ENCODE results near the gene NFE2L2.
"Not testable (repeated sequence)": the region's sequence is repeated elsewhere in the genome, so short reads cannot be mapped to it uniquely, and the experiment has no call there.

Gene NFE2L2

DNA sequence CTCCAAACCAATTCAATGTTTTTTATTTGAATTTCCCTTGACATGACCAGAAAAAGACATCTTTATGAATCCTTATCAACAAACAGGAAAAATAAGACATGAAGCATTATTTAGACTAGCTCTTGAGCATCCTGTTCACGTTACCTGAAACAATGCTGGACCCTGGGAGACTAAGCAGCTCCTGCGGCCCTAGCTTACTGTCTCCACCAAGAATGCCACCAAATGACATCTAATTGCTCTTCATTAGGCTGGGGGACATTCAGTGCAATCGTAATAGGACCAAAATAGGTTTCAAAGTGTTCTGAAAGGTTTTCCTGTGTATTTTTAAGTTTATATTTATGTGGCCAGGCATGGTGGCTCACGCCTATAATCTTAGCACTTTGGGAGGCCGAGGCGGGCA is 25.5 kb downstream of the NFE2L2 start:
- no peak for DNase-seq (ENCODE audit: low read depth in 1 of 2, low spot score in 1 of 2)

DNA sequence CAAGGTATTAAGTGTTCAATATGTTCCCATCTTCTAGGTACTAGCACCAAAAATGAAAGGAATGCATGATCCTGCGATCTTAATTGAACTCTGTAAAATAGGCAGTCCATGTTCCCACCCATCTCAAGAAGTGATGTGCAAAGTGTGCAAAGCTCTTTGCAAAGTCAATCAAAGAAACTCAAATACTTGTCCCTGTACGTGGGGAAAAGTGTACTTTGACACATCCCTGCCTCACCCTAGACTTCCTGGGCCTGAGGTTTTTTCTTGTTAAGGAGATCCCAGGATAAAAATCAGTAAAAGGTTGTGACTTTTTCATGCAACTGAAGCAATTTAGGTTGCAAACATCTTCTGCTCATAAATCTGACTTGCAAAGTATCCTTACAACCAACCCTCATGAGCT is 26.6 kb downstream of the NFE2L2 start:
- no peak for DNase-seq (ENCODE audit: low read depth in 1 of 2, low spot score in 1 of 2)

DNA sequence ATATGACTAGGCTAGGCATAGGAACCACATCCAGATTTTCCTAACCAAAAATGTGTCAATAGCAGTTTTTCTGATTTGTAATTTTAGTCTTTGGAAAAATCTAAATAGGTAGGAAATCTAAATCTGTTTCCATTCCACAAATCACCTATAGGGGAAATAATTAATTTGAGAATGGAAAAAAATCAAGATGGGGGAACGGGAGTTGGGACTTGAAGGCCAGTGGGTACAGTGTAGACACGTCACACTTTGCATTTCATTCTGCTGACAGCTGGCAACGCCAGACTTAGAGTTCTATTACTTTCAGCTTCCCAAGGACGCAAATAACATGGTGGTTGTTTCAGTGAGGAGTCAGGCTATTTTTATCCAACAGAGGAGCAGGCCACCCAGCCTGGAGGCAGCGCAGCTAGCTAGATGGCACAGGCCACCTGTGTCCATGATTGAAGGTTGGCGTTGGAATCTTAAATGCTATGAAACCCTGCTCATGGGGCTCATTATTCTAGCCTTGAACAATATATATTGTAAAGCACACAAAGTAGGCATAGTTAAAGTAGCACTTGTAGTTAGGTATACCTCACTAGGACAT is 28.6 kb downstream of the NFE2L2 start:
- DNase-seq (ENCODE audit: low read depth in 1 of 2, low spot score in 1 of 2), result no peak

DNA sequence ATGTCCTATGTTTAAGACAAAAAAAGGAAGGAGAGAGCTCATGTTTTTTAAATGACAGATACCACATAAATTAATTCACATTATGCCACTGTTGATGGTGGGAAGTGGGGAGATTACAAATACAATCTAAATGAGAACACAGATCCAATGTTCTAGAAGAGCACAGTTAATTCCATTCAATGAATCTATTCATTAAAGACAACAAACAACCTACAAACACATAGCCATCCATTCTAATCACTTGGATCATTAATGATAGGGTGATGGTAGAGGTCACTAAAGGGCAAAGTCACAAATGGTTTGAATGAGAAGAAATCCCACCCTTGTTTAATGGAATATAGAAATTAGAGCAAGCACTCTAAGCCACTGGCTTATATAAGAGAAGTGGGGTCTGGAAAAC is 30.3 kb downstream of the NFE2L2 start:
- DNase-seq (ENCODE audit: low read depth in 1 of 2, low spot score in 1 of 2), result no peak

DNA sequence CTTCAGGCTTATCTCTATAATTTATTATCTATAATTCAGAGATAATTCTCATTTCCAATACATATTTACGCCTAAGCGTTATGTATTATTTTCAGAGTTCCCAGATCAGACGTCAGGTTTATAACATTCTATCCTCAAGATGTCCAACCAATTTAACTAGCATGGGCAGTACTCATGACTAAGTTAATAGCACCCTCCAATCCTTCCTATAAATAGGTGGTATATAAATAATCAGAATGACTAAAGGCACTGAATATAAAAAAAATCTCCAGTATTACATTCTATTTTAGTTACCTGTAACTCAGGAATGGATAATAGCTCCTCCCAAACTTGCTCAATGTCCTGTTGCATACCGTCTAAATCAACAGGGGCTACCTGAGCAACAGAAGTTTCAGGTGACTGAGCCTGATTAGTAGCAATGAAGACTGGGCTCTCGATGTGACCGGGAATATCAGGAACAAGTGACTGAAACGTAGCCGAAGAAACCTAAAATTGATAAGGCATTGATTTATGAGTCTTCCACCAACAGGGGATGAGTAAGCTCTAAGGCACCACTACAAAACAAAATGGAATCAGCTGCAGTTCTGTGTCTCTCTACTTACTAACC is 32.3 kb downstream of the NFE2L2 start:
- DNase-seq (ENCODE audit: low read depth in 1 of 2, low spot score in 1 of 2), result no peak

DNA sequence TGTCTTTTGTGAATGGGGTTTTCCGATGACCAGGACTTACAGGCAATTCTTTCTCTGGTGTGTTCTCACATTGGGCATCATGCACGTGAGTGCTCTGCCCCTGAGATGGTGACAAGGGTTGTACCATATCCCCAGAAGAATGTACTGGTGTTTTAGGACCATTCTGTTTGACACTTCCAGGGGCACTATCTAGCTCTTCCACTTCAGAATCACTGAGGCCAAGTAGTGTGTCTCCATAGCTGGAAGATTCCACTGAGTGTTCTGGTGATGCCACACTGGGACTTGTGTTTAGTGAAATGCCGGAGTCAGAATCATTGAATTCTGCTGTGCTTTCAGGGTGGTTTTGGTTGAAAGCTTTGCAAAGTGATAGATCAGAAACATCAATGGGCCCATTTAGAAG is 33.3 kb downstream of the NFE2L2 start:
- no peak for DNase-seq (ENCODE audit: low read depth in 1 of 2, low spot score in 1 of 2)

DNA sequence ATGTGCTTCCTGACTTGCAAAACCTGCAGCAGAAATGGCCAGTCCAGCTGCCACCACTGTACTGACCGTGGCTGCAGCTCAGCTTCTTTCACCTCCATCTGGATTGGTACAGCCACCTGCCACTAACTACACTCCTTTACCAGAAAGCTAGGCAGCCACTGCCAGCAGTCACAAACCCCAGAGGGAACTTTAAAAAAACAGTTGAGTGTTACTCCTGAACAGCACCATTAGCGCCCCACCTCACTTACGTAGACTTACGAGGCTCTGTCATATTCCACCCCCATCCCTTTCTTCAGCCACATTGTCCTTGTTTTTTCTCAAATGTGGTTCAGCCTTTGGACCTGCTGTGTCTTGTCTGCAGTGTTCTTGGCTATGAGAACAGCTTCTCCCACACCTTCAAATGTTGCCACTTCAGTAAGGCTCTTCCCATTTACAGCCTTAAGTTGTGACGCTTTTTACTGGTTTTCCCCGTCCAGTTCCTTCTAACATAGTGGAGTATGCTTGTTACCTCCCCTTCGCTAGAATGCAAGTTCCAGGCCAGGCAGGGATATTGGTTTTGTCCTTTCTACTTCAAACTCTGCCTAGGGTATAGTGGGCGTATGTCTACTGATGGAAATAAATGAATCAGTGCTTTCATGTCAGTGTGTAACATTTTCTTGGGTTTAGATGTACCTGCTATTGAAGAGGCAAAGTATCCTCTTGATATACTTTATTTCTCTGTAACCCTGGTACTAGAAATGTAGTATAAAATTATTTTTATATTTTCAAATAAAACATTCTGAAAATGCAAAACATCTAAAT is 34.9 kb downstream of the NFE2L2 start:
- no peak for DNase-seq (ENCODE audit: low read depth in 1 of 2, low spot score in 1 of 2)

DNA sequence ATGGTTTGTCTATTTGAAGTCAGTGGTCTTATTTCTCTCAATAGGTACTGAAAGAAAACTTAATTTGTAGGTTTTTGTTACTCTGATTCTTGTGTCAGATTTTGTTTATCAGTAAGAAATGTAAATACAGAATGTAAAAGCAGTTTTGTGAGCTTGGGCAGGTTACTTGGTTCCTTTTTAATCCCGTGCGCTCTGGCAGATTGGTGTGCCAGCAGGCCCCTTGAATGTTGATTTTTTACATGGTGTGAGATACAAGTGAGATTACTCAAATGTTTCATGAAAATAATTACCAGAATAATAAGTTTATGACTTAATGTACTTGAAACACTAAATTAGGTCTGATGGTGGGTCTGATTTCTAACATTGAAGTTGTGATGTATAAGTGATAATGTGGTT is 38.6 kb downstream of the NFE2L2 start:
- no peak for DNase-seq (ENCODE audit: low read depth in 1 of 2, low spot score in 1 of 2)

DNA sequence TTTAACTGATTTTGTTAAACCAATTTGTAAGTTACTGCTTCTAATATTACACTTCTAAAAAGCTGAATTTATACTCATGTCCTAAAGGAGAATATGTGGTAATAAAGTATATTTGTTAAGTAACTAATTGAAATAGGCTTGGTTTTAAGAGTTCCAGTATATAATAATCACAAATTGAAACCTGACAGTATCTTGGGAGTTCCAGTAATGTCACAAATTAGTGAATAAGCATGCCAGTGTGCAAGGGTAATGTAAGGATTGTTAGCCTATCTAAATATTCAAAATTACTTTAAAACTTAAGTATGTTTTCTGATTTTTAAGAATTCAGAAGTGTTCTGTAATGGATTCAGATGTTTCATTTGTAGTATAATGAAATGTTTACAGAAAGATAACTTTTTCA is 41.1 kb downstream of the NFE2L2 start:
- DNase-seq (ENCODE audit: low read depth in 1 of 2, low spot score in 1 of 2), result not testable (repeated sequence)

DNA sequence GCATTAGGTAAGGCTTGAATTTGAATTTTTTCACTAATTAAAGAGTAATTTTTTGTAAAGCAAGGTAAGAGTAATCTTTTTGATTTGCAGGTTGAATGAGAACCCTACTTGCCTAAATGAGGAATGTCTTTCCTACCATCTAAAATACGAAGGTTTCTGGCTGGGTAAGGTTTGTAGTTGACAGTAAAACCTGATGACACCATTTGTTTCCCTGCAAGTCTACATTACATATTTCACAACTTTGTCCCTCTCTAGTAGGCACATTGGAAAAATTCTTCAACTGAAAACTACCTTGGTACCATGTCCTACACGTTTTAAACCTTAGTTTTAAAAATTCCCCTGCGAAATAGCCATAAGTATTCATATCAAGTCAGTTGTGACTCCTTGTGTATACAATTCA is 42.6 kb downstream of the NFE2L2 start:
- DNase-seq (ENCODE audit: low read depth in 1 of 2, low spot score in 1 of 2), result no peak

DNA sequence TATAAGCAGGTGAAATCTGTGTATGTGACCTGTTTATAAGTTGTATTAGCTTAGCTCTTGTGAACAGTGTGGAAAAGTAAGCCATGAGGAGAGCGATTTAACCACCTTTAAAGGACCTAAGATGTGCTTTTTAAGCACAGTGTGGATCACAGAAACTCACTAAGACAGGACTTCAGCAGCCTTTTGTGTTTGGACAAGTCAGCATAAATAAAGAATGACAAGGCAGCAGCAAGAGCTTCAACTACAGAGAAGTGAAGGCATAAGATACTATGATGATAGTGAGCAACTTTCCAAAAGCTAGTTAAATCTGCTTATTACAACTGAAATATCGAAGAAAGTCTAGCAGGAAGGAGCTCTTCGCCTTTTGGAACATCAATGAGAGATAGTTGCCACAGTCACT is 43.0 kb downstream of the NFE2L2 start:
- no peak for DNase-seq (ENCODE audit: low read depth in 1 of 2, low spot score in 1 of 2)

DNA sequence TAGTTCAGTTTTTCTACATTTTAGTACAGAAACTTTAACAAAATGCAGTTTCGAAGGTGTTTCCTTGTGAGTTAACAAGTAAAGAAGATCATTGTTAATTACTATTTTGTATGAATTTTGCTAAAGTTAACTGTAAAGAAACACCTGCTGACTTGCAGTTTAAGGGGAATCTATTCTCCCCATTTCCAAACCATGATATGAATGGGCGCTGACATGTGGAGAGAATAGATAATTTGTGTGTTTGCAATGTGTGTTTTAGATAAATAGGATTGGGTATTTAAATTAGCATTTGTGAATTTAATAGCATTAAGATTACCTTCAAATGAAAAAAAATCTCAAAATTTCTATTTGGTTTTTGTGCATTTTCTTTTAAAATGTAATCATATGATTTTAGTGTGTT is 44.7 kb downstream of the NFE2L2 start:
- DNase-seq (ENCODE audit: low read depth in 1 of 2, low spot score in 1 of 2), result not testable (repeated sequence)

DNA sequence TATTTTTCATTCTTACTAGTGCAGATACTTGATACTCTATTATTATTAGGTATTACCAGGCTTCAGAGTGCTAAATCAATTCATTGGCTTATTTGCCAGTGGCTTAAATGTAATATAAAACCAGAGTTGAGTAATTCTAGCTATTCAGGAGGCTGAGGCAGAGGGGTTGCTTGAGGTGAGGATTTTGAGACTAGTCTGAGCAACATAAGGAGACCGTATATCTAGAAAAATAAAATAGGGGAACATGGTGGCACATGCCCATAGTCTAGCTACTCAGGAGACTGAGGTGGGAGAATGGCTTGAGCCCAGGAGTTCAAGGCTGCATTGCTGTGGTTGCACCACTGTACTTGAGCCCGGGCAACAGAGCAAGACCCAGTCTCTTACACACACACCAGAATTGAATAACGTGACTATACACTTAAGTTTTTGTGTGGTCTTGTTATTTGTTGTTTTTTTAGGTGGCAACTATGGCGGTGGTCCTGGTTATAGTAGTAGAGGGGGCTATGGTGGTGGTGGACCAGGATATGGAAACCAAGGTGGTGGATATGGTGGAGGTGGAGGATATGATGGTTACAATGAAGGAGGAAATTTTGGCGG is 47.2 kb downstream of the NFE2L2 start:
- no peak for DNase-seq (ENCODE audit: low read depth in 1 of 2, low spot score in 1 of 2)

DNA sequence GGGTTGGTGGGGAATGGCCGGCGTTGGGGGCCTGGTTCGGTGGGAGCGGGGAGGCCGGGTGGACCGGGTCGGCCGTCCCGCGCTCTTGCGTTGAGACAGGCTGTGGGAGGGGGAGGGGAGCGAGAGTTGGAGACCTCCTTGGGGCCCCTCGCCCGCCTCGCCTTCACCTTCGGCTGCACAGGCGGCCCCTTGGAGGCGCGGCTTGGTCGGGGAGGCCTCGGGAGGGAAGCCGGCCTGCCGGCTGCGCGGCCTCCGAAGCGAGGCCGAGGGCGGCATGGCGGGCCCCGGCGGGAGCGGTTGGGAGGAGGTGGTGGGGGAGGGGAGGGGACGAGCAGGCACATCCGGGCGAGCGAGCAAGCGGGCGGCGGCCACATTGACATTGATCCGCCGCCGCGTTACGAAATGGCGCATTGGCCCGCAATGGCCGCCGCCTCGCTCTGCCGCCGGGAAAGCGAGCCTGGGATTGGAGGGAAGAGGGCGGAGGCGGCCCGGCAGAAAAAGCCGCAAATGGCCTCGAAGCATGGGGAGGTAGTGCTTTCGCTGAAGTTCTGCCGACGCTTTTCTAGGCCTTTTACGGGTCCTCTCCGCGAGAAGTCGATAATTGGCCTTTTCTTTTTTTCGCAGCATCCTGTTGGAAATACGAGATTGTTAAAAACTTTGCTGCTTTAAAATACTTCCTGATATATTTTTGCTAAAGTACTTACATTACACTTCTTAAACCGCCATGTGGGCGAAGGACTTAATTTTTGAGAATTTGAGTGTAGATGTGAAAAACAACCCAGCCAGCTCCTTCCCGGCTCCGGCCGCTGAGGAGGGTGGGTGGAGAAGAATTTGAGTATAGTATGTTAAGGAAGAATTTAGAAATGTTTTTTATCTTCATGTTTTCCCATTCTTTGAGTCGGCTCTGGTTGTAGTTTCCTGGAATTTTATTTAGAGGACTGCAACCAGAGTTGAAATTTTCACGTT is 51.4 kb downstream of the NFE2L2 start:
- DNase-seq (ENCODE audit: low read depth in 1 of 2, low spot score in 1 of 2), result peak; percentile 85 to 91

DNA sequence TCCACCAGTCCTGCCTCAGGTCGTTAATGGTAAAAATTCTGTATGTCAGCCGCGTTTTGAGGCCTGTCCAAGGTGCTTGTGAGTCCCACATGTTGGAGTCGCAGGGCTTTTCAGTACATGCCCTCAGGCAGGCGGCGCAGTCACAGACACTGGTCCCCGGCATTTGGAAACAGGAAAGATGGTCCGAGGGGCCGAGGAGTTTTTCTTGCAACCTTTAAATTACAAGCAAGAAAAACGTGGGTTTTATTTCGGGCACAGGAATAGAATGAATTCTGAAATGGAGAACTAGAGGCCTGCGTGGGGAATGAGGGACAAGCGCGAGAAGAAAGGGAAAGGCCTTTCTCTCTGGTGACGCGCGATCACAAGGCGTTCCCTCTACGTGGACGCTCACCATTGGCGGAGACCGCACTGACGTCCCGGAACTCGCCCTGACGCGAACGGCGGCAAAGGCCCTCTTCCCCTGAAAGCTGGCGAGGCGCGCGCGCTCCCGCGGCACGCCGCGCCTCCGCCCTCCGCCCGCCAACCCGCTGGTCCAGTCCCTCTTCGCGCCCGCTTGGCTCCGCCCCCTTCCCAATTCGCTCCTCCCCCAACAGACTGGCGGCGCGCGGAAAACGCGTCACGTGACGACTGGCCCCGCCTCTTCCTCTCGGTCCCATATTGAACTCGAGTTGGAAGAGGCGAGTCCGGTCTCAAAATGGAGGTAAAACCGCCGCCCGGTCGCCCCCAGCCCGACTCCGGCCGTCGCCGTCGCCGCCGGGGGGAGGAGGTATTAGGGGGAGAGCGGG is 52.2 kb downstream of the NFE2L2 start, which contains the start of gene HNRNPA3:
Gene HNRNPA3, plus strand, starts transcription at position 689 of the 785 bp plus-strand sequence. Its CDS starts 6 bp downstream, at position 695.
- peak; percentile 99 for DNase-seq (ENCODE audit: low read depth in 1 of 2, low spot score in 1 of 2)

DNA sequence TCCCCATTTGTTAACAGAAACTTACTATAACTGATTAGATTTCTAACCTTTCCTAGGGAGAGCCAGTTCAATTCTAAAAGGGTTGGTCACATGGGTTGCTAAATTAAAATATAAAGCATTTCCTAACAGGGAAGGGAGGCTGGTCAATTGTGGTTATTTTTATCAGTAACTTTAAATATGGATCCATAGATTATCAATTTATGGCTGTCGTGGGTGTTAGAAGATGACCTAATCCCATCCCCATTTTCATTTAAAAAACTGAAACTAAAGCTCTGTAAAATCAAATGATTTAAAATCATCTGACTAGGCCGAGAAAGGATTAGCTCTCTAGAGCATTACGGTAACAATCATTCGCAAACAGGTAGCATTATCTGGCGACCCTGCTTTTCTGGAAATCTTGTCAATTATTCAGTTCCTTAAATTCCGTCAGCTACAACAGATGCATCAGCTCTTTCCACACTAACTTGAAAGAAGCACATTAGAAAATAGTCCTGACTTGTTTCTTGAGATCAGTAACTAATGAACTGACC is 52.9 kb downstream of the NFE2L2 start:
- no peak for DNase-seq (ENCODE audit: low read depth in 1 of 2, low spot score in 1 of 2)

DNA sequence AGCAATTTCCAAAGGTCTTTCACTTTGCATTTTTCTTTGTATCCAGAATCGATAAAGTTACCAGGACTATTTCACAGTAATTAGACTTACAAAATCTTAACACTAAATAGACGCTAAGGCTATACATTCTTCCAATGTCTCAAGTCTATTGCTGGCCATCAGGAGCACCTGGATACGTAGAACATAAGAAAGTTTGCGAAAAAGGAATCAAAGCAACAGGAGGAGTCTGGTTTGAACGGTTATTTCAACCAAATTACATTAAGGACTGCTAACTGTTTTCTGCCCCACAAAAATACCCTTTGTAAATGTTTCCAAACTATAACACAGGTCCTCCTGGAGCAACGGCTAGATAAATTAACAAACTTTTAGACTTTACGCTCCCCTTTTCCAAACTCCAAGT is 53.4 kb downstream of the NFE2L2 start:
- no peak for DNase-seq (ENCODE audit: low read depth in 1 of 2, low spot score in 1 of 2)

DNA sequence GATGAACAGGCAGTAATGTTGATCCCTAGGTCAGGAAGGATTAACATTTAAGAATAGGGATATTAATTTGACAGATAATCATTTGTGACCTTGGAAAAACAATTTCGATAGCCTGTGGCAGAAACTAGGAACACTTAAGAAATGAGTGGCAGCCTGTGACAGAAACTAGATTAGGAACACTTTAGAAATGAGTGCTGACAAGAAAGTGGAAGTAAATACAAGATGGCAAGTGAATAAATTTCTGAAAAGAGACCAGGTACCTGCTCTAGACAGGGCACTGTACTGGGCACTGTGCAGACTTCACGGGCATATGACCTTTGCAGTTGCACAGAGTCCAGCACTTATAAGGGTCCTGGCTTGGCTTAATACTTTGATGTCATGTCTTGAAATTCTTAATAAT is 57.4 kb downstream of the NFE2L2 start:
- DNase-seq (ENCODE audit: low read depth in 1 of 2, low spot score in 1 of 2), result no peak

DNA sequence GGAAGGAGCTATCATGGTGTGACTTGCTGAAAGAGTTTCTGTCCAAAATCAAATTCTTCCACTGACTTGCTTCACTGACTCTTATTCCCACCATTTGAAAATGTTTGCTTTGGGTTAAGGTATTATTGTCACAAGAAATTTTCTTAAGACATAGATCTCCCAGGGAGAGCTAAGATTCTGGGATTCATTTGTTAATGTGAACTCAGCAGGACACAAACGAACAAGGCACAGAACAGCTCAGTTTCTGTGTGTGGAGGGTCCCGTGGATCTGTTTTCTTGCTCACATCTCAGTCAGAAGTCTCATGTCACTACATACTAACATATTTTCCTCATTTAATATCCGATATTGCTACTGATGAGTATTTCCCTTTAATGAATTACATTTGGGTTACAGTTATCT is 60.1 kb downstream of the NFE2L2 start:
- no peak for DNase-seq (ENCODE audit: low read depth in 1 of 2, low spot score in 1 of 2)

DNA sequence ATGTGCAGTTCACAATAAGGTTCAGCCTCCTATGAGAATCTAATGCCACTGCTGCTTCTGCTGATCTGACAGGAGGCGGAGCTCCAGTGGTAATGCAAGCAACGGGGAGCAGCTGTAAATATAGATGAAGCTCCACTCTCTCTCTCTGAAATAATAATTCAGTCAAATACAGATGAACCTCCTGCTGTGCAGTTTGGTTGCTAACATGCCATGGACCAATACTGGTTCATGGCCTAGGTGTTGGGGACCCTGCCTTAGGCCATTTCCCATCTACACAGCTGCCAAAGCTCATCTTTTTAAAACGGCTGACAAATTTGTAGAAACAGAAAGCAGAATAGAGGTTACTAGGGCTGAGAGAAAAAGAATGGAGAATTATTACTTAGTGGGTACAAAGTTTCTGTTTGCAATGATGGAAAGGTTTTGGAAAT is 62.6 kb downstream of the NFE2L2 start:
- no peak for DNase-seq (ENCODE audit: low read depth in 1 of 2, low spot score in 1 of 2)

Measured in activated CD4-positive, alpha-beta T cell treated with anti-CD3 and anti-CD28 coated beads, Interleukin-2, amount 50 U/mL, for 24 hours (primary cell).